Activated naive CD4-positive, alpha-beta T cell treated with anti-CD3 and anti-CD28 coated beads, Interleukin-2, amount 50 U/mL, for 16 hours (primary cell): Measurements from ENCODE around the gene CASP8.
"Not testable (repeated sequence)": the region's sequence is repeated elsewhere in the genome, so short reads cannot be mapped to it uniquely, and the experiment has no call there.

ENCODE experiments used
- DNase-seq: peaks from one replicate; pipeline ENCODE4 v3.0.0-alpha.2; 2020

Gene CASP8

GRCh38 chr2:201260302-201260800, at the start of gene CASP8:
Gene CASP8 (plus strand): TSS chr2:201260536. CDS start chr2:201266487, 5,951 bp downstream.
- peak; percentile 52 for DNase-seq

- no peak for DNase-seq
Observed at GRCh38 chr2:201215963-201216362, 44.4 kb upstream of the CASP8 start.

GRCh38 chr2:201216918-201217317, 43.4 kb upstream of the CASP8 start:
- DNase-seq: no peak

- no peak for DNase-seq
Observed at GRCh38 chr2:201218780-201219179, 41.6 kb upstream of the CASP8 start.

GRCh38 chr2:201219328-201220096, 40.8 kb upstream of the CASP8 start:
- DNase-seq: no peak

- peak; percentile 17 for DNase-seq
Observed at GRCh38 chr2:201220102-201220570, 40.2 kb upstream of the CASP8 start.

- DNase-seq: no peak
Observed at GRCh38 chr2:201223089-201224073, 37.0 kb upstream of the CASP8 start.

- no peak for DNase-seq
Observed at GRCh38 chr2:201228271-201228911, 31.9 kb upstream of the CASP8 start.

GRCh38 chr2:201228912-201229290, 31.4 kb upstream of the CASP8 start:
- DNase-seq: no peak

- peak; percentile 90 for DNase-seq
Observed at GRCh38 chr2:201231781-201232466, 28.4 kb upstream of the CASP8 start.

GRCh38 chr2:201232467-201232815, 27.9 kb upstream of the CASP8 start:
- no peak for DNase-seq

- DNase-seq: peak; percentile 86
Observed at GRCh38 chr2:201233192-201233811, 27.0 kb upstream of the CASP8 start.

- DNase-seq: no peak
Observed at GRCh38 chr2:201233812-201234662, 26.3 kb upstream of the CASP8 start.

- no peak for DNase-seq
Observed at GRCh38 chr2:201234663-201235135, 25.6 kb upstream of the CASP8 start.

GRCh38 chr2:201235860-201236811, 24.2 kb upstream of the CASP8 start:
- peak; percentile 21 for DNase-seq

- DNase-seq: no peak
Observed at GRCh38 chr2:201237486-201238123, 22.7 kb upstream of the CASP8 start.

- DNase-seq: not testable (repeated sequence)
Observed at GRCh38 chr2:201239167-201239935, 21.0 kb upstream of the CASP8 start.
